ENCODE measurements around the gene ESRRB.

The ESRRB gene

GRCh38 chr14:76541594-76542219 lies 165.8 kb downstream of the ESRRB start:
- DNase-seq (ENCODE audit: low read depth) = no peak

GRCh38 chr14:76546426-76547221 lies 170.7 kb downstream of the ESRRB start:
- no peak for DNase-seq (ENCODE audit: low read depth)

GRCh38 chr14:76547831-76548230 lies 171.9 kb downstream of the ESRRB start:
- DNase-seq (ENCODE audit: low read depth) = no peak

GRCh38 chr14:76550534-76550933 lies 174.6 kb downstream of the ESRRB start:
- no peak for DNase-seq (ENCODE audit: low read depth)

GRCh38 chr14:76551116-76551515 lies 175.2 kb downstream of the ESRRB start:
- DNase-seq (ENCODE audit: low read depth) = no peak
